Pulmonary artery endothelial cell (primary cell): ENCODE data around the gene WDR7. TPM values are rescaled to one million over a fixed set of nuclear protein-coding genes. Genes with fewer than 3 reads are reported as not detected.

Experiments
- DNase-seq: peaks from one replicate; pipeline ENCODE4 v3.0.0-alpha.2; 2011; ENCODE audit warnings: low read depth, low spot score
- total RNA-seq: library from RNA; depleted of rRNA; stranded (reverse); fragments of >200 nt; gene quantifications from 2 replicates; pipeline ENCODE4 v1.2.3, GENCODE V29; 2014

Gene WDR7
- total RNA-seq, 1 donor from 2014 or later = 14.2 TPM

DNA sequence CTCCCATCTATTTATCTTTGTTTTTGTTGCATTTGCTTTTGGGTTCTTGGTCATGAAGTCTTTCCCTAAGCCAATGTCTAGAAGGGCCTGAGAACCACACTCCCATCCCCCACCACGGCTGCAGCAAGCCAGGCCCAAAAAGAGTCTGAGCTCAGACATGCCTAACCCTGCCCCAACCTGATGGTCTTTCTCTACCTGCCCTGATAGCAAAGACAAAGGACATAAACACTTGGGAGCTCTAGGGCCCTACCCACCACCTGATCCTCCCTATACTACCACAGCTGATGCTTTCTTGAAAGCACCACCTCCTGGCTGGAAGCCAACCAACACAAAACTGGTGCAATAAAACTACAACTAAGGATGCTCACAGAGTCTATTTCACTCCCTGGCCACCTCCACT is 233.4 kb downstream of the WDR7 start:
- DNase-seq = no peak

- DNase-seq = no peak
Measured at GRCh38 chr18:56888978-56889377, 237.8 kb downstream of the WDR7 start.

DNA sequence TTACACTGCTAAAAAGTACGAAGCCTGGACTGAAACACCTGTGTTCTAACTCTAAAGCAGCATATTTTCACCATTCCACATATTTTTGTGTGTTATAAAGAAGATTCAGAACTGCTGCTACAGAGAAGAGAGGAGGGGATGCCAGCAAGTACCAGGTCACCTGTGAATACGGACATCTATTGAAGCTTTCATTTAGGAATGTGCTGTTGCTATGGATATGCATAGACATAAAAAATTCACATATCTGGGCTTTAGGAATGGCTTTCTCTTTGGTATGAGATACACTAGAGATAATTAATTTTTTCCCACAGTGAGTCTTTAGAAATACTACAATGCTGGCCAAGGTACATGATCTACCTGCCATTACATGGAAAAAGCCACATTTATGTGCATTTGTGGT is 238.5 kb downstream of the WDR7 start:
- no peak for DNase-seq

- DNase-seq = peak; percentile 52
Measured at GRCh38 chr18:56890632-56891031, 239.5 kb downstream of the WDR7 start.

- no peak for DNase-seq
Measured at GRCh38 chr18:56891116-56891515, 240.0 kb downstream of the WDR7 start.

DNA sequence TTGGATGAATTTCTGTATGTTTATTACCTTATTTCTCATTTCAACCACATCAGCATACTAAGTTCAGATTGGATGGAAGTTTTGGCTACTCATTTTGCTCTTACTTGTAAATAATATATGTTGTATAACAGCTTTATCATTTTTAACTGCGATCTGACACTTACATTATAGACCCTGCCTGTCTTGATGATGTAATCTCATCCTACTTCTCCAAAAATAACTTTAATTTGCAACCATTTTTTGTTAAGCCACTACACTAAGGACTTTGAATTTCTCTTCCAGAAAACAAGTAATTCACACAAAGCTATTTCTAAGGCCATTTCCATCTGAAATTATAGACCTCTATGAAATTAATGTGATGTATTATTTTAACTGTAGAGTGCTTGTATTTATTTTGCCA is 240.7 kb downstream of the WDR7 start:
- DNase-seq = no peak

GRCh38 chr18:56897122-56897521 is 246.0 kb downstream of the WDR7 start:
- no peak for DNase-seq

DNA sequence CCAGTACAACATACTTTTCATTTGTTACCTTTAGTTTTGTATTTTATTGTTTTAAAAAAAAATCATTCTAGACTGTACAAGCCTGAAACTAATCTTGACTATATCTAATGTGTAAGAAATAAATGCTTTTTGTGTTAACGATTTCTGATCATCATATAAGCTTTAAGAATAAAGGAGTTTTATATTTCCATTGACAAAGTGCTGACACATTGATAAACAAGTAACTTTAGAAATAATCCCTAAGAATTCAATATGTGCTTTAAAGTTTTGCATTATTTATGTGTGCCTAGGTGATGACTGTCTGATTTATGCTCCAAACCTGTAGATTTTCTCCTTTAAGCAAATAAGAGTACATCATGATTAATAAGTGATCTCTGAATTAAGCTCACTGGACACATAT is 248.5 kb downstream of the WDR7 start:
- no peak for DNase-seq

- DNase-seq = no peak
Measured at GRCh38 chr18:56900195-56901094, 249.3 kb downstream of the WDR7 start.

DNA sequence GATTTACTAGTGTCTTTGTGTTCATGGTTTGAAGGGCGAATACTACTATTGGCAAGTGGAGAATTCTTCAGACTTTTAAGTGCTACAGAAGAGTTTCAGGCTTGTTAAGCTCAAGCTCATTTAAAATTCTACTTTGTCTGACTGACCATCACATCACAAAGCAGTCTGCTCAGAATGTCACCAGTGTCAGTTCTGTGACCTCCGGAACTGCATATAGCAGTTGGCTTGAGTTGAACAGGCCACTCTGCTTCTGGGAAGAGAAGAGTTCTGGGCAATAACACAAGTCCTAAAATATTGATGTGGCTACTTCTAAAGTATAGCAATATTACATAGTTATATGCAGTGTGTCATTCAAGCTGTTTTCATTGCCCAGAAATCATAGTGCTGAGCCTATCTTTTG is 250.8 kb downstream of the WDR7 start:
- DNase-seq = no peak

GRCh38 chr18:56902653-56903052 is 251.5 kb downstream of the WDR7 start:
- DNase-seq = no peak

DNA sequence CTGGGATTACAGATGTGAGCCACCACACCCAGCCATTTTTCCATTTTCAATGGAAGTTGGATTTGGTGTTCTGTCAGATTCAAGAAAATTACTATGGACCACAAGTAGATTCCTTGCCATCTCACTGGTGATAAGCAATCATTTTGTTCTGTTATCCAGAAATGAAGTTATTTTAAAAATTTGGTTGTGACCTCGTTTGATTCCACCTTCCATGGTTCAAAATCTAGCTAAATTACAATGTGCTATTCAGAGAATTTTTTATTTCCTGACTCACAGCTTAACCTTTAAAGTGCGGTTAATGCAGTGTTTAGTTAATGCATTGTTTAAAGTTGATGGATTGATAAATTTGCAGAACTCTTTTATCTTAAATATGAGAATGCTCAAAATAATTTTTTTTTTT is 252.5 kb downstream of the WDR7 start:
- no peak for DNase-seq

GRCh38 chr18:56907771-56908170 is 256.6 kb downstream of the WDR7 start:
- DNase-seq = no peak

- no peak for DNase-seq
Measured at GRCh38 chr18:56910237-56910636, 259.1 kb downstream of the WDR7 start.

- DNase-seq = no peak
Measured at GRCh38 chr18:56910967-56911366, 259.8 kb downstream of the WDR7 start.

DNA sequence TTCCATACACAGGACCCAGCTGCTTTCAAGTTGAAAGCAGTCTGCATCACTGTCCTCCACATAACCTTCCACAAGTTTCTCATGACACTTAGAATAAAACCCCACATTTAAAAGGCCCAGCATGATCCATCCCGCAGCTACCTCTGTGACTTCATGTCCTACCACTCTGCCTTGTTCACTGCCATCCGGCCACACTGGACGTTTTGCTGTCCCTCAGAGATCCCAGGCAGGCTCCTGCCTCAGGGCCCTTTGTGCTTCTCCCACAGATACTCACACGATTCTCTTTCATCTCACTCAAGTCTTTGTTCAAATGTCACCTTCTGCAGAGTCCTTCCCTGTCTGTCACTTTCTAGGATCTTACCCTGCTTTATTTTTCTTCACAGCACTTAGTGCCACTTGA is 262.8 kb downstream of the WDR7 start:
- DNase-seq = no peak

- DNase-seq = no peak
Measured at GRCh38 chr18:56919190-56919589, 268.0 kb downstream of the WDR7 start.

DNA sequence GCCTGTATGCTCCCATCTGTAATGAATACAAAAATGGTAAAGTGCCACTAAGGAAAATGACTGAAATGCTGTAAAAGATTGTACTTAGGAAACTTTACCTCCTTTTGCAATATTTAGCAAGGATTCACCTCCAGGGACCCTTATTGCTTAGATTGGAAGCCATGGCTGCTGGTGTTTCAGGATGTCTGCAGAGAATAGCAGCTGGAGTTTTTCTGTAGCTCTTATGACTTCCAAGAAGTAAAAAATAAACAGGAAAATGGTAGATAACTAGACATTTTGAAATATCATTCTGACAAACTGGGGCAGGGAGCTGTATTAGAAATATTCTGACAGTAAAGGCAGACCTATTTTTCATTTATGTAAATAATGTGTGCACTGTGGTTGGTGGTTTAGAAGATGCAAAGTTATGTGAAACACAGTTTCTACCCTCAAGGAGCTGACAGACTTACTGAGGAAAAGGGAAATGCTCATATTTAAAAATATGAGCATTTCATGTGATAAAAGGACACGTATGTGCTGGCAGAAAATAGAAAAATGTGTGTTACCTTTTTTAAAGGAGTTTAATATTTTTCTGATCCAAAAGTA is 270.8 kb downstream of the WDR7 start:
- DNase-seq = no peak

DNA sequence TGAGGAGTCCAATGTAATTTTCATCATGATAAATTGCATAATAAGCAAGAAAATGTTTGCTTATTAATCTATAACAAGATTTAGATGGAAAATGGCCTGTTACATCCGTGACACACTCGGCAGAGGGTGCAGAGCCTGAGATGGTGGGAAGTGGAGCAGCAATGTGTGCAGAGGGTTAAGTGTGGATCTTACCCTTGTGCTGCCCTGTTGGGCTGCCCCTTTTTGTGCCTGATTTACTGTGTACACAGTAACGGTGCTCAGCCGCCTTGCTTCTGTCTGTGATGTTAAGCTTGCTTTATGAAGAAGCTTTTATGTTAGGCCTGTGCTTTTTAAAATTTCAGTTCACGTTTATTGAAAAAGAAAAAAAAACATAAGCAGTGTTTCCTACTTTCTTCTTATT is 275.6 kb downstream of the WDR7 start:
- no peak for DNase-seq

- DNase-seq = no peak
Measured at GRCh38 chr18:56927786-56928185, 276.6 kb downstream of the WDR7 start.

- DNase-seq = no peak
Measured at GRCh38 chr18:56929886-56930285, 278.7 kb downstream of the WDR7 start.

DNA sequence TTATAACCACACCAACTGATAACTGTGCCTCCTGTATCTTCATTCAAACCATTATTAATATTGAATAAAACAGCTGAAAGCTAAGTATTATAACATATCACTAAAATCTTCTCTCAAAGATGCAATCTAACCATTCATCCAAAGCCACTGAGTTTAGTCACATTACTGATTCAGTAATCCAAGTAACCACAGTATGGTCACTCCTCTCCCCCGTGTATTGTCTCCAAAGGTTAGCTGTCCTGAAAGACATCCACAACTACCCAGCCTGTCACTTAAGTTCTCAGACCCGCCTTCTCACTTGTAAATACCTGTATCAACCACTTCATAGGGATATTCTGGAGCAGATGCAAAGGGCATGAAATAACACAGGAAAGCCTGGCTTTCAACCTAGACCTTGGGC is 282.3 kb downstream of the WDR7 start:
- DNase-seq = no peak

GRCh38 chr18:56934131-56934530 is 283.0 kb downstream of the WDR7 start:
- no peak for DNase-seq
